Skeletal muscle satellite cell (primary cell): ENCODE data around the gene TRABD2B.

ENCODE experiments used
- H3K27me3 ChIP-seq: 2 replicates; pipeline ENCODE4 v1.7.0; 2013; ENCODE audit warnings: low read length; ENCODE audit not compliant: control insufficient read depth, insufficient read depth
- H3K36me3 ChIP-seq: 2 replicates; pipeline ENCODE4 v1.7.0; 2013; ENCODE audit warnings: mild to moderate bottlenecking, control low read depth, low read length; ENCODE audit not compliant: insufficient read depth
- H3K4me1 ChIP-seq: 2 replicates; pipeline ENCODE4 v1.7.0; 2013; ENCODE audit warnings: low read length; ENCODE audit not compliant: control insufficient read depth, insufficient read depth
- H3K4me2 ChIP-seq: 2 replicates; pipeline ENCODE4 v1.7.0; 2013; ENCODE audit warnings: mild to moderate bottlenecking, low read length
- H3K4me3 ChIP-seq: 2 replicates; pipeline ENCODE4 v1.7.0; 2013; ENCODE audit warnings: low read length
- H3K9ac ChIP-seq: 2 replicates; pipeline ENCODE4 v1.7.0; 2013; ENCODE audit warnings: mild to moderate bottlenecking, low read depth, low read length, moderate library complexity
- H3K9me3 ChIP-seq: replicated peaks from 2 replicates; pipeline ENCODE4 v1.7.0; 2013; ENCODE audit warnings: mild to moderate bottlenecking, control low read depth, low read length

TRABD2B gene

DNA sequence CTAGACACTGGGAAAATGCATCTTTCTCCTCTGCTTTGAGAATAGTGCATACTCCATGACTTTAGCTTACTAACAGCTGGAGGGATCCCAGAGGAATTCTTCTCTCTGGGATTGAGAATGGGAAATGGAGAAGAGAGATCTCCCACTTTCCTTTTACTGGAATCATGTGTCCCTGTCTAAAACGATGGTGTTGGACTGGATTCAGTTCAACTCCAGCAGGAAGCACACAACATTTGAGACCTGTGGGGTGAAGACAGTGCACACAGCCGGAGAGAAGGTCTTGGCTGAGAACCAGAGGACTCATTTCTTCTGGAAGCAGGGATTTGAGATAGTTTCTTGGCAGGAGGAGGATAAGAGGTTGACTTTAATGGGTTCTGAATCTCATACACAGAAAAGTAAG lies 58.7 kb downstream of the TRABD2B start:
- Histone ChIP-seq H3K4me1 (no peaks in the 10 kb centered on the region), H3K36me3 (no peaks in the 10 kb centered on the region), H3K4me3 (no peak overlapping the region), H3K27me3 (no peaks in the 10 kb centered on the region), H3K9me3 (no peaks in the 10 kb centered on the region), H3K9ac (no peak overlapping the region), H3K4me2 (no peak overlapping the region)

DNA sequence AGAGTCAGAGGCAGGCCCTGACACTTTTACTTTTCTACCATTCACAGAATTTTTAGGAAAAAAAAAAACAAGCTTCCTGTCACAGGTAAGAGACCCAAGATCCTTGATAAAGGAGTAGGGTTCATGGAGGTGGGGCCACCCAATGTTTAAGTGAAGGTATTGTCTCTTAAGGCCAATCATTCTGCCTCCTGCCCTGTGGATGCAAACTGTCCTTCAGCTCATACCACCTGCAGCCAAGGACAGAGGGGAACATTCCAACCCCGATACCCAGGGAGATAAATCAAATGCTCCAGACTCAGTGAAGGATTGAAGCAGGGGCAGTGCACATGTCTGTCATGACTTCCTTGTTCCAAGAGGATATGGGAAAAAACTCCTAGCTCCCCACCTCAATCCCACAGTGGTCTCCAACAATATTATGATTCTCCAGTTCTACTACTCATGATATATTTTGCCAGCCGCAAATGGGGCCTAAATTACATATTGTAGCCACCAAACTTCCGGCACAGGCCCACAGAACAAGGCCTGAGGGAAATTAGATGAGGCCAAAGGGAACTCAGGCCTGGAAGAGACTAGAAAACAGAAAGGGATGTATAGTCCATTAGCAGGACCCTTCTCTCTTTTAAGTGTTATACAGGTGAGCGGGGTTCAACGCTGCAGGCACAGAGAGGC lies 59.5 kb downstream of the TRABD2B start:
- no peak overlapping the region for H3K4me2 ChIP-seq
- H3K9ac ChIP-seq, result no peak overlapping the region
- H3K9me3 ChIP-seq, result no peaks in the 10 kb centered on the region
- H3K36me3 ChIP-seq, result no peaks in the 10 kb centered on the region
- H3K27me3 ChIP-seq, result no peaks in the 10 kb centered on the region
- no peak overlapping the region for H3K4me3 ChIP-seq
- H3K4me1 ChIP-seq, result no peaks in the 10 kb centered on the region

DNA sequence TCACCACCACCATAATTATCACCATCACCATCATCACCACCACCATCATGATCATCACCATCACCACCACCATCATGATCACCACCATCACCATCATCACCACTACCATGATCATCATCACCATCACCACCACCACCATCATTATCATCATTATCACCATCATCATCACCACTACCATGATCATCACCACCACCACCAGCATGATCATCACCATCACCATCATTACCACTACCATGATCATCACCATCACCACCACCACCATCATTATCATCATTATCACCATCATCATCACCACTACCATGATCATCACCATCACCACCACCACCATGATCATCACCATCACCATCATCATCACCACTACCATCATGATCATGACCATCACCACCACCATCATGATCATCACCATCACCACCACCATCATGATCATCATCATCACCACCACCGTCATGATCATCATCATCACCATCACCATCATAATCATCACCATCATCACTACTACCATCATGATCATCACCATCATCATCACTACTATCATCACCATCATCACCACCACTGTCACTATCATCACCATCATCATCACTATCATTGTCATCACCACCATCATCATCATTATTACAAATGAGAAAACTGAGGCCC lies 60.2 kb downstream of the TRABD2B start:
- no peaks in the 10 kb centered on the region for H3K36me3 ChIP-seq
- no peaks in the 10 kb centered on the region for H3K27me3 ChIP-seq
- H3K9ac ChIP-seq, result no peak overlapping the region
- no peaks in the 10 kb centered on the region for H3K9me3 ChIP-seq
- no peak overlapping the region for H3K4me3 ChIP-seq
- no peaks in the 10 kb centered on the region for H3K4me1 ChIP-seq
- H3K4me2 ChIP-seq, result no peak overlapping the region

DNA sequence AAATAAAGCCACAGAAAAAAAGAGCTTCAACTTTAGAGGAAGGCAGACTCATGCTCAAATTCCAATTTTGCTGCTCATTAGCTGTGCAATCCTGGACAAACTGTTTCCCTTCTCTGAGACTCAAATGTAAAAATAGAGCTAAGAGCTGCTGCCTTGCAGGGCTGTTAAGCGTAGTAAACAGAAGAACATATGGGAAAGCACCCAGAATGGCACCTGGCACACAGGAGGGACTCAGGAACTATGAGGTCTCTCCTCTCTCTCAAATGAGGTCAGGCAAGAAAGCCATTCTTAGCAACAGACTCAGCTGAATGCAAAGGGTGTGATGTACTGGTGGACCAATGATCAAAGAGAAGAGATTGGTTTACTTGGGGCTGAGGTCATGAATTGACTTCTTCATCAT lies 61.3 kb downstream of the TRABD2B start:
- no peak overlapping the region for H3K4me2 ChIP-seq
- H3K4me1 ChIP-seq, result no peaks in the 10 kb centered on the region
- no peak overlapping the region for H3K9ac ChIP-seq
- no peak overlapping the region for H3K4me3 ChIP-seq
- no peaks in the 10 kb centered on the region for H3K27me3 ChIP-seq
- H3K36me3 ChIP-seq, result no peaks in the 10 kb centered on the region
- H3K9me3 ChIP-seq, result no peaks in the 10 kb centered on the region

DNA sequence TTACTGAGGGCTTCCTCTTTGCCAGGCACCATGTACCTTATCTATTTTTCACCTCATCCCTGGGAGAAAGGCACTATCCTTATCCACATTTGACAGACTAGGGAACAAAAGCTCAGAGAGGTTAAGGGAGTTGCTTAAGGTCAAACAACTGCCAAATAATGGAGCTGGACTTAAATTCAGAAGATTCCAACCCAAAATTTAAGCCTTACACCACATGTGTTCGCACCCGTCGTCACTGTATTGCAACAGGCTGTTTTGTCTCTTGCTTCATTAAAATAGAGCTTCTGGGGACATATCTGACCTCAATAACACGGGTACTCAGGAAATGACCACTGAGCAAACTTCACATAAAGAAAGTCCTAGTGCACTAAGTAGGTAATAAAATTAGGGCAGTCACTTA lies 62.0 kb downstream of the TRABD2B start:
- Histone ChIP-seq H3K27me3 (no peaks in the 10 kb centered on the region), H3K9me3 (no peaks in the 10 kb centered on the region), H3K4me1 (no peaks in the 10 kb centered on the region), H3K36me3 (no peaks in the 10 kb centered on the region), H3K4me3 (no peak overlapping the region), H3K4me2 (no peak overlapping the region), H3K9ac (no peak overlapping the region)

DNA sequence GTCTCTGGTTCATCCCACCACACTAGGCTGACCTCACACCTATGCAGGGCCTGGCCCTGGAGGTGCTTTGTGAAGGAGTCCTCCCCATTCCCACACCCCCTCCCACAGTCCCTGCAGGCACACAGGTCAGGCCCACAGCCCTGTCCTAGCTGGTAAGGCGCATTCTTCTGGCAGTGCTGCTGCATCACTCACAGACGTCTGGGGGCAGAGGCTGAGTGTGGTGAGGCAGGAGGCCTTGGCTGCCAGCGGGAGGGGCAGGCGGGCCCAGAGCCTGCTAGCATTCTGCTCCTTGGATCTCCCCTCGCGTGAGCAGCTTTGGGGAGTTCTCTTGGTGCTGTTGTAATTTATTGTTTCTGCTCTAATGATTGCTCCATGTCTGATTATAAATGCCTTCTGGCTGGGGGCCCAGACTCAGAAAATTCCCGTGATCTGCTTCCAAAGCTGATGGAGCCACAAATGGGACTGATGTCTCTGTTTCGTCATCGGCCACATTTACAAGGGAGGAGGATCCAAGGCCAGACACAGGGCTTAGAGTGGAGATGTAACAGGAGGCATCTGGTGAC lies 62.9 kb downstream of the TRABD2B start:
- H3K36me3 ChIP-seq, result no peaks in the 10 kb centered on the region
- no peak overlapping the region for H3K4me3 ChIP-seq
- H3K4me1 ChIP-seq, result no peaks in the 10 kb centered on the region
- H3K27me3 ChIP-seq, result no peaks in the 10 kb centered on the region
- no peaks in the 10 kb centered on the region for H3K9me3 ChIP-seq
- no peak overlapping the region for H3K4me2 ChIP-seq
- H3K9ac ChIP-seq, result no peak overlapping the region

DNA sequence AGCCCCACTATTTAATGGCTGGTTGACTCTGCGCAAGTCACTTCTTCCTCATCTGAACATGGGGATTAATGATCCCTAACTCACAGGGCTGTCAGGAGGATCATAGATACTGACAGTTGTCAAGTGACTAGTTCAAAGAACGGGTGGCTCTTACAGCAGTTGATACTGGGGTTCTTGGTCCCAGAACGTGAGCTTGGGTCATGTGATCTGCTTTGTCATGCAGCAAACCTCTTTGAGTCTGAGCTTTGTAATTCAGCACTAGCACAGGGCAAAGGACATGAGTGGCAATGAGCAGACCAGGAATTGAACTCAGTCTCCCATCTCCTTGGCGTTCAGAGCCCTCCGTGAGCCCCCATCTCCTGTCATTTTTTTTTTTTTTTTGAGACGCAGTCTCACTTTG lies 64.4 kb downstream of the TRABD2B start:
- Histone ChIP-seq H3K9ac (no peak overlapping the region), H3K4me2 (no peak overlapping the region), H3K9me3 (no peaks in the 10 kb centered on the region), H3K4me1 (no peaks in the 10 kb centered on the region), H3K27me3 (no peaks in the 10 kb centered on the region), H3K36me3 (no peaks in the 10 kb centered on the region), H3K4me3 (no peak overlapping the region)

DNA sequence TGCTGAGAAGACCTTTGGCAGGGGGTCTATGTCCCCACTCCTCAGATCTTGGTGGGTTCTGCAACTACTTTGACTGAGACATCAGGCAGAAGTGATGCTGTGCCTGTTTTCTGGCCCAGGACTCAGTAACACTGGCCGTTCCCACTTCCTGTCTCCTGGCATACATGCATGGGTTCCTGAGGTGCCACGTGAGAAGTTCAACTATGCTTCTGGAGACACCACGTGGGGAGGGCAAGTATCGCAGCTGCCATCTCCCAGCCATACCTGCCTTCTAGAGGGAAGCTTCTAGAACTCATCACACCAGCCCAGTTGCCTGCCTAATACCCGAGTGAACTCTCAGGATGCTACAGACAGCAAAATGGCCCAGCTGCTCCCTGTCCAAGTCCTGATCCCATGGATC lies 65.8 kb downstream of the TRABD2B start:
- no peak overlapping the region for H3K4me2 ChIP-seq
- H3K4me3 ChIP-seq, result no peak overlapping the region
- no peaks in the 10 kb centered on the region for H3K27me3 ChIP-seq
- H3K36me3 ChIP-seq, result no peaks in the 10 kb centered on the region
- no peaks in the 10 kb centered on the region for H3K9me3 ChIP-seq
- no peak overlapping the region for H3K9ac ChIP-seq
- H3K4me1 ChIP-seq, result no peaks in the 10 kb centered on the region

DNA sequence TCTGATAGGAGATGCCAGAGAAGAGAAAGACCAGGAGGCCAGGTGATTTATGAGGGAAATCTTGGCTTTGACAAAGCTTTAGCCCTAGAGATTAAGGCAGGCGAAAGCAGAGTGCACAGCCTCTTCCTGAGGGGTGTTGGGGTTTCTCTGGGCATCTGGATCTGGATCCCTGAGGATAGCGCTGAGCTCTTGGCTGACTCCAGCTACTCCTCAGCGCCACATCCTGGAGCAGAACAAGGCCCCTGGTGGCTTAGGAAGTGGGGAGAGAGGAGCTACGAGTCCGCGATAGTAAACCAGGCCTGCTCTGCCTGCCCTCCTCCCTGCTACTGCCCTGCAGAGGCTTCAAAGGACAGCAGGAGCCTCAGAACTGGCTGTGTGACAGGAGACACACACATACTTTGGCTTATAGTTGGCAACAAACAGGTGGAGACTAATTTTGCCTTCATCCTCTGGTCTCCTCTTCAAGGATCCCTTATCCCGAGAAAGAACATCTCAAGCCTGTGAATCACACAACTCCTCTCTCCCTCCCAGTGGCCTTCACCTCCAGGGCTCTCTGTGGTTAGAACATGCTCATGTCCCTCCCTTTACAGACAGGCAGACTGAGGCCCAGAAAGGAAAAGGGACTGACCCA lies 66.9 kb downstream of the TRABD2B start:
- no peak overlapping the region for H3K4me3 ChIP-seq
- no peak overlapping the region for H3K4me2 ChIP-seq
- H3K9me3 ChIP-seq, result no peaks in the 10 kb centered on the region
- no peaks in the 10 kb centered on the region for H3K4me1 ChIP-seq
- H3K36me3 ChIP-seq, result no peaks in the 10 kb centered on the region
- H3K27me3 ChIP-seq, result no peaks in the 10 kb centered on the region
- no peak overlapping the region for H3K9ac ChIP-seq

DNA sequence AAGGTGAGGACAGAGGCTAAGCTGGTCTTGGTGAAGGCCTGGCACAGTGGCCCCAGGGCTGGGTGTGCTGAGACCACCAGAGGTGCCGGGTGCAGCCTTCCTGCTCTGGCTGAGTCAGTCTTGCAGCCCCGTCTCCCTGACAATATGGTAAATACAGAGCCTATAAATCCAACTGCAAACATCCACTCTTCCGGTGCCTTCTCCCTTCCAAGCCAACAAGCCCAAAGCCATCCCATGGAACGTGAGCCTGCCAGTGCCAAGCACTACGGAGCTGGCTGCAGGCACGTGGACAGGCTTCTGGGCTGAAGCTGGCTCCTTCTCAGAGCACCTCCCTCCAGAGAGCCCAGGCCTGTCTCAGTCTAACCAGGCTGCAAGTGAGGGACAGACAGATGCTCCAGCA lies 70.0 kb downstream of the TRABD2B start:
- no peaks in the 10 kb centered on the region for H3K4me1 ChIP-seq
- H3K27me3 ChIP-seq, result no peaks in the 10 kb centered on the region
- H3K4me2 ChIP-seq, result no peak overlapping the region
- H3K9me3 ChIP-seq, result no peaks in the 10 kb centered on the region
- no peaks in the 10 kb centered on the region for H3K36me3 ChIP-seq
- H3K9ac ChIP-seq, result no peak overlapping the region
- no peak overlapping the region for H3K4me3 ChIP-seq

DNA sequence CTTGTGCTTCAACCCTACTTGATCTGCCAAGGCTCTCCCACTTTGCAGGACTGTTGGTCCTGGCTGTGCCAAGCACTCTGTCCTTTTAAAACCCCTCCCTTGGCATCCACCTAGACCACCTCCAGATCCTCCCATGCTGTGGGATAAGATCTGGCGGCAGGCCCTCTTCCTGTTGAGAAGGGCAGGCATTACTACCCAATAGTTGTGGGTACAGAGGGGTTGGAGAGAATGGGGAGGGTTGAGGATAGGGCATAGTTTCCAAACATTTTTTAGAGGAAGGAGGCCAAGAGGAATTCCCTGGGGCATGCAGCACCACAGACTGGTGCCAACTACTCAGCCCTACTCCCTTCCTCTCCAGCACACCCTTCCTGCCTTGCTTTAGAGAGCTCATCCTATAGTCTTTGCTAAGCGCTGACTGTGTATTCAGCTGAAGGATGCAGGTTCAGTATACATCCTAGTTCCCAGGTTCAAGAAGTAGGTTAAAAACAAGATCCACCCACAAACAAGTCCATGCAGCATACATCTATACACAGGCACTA lies 70.7 kb downstream of the TRABD2B start:
- H3K36me3 ChIP-seq, result no peaks in the 10 kb centered on the region
- H3K27me3 ChIP-seq, result no peaks in the 10 kb centered on the region
- no peaks in the 10 kb centered on the region for H3K9me3 ChIP-seq
- H3K4me1 ChIP-seq, result no peaks in the 10 kb centered on the region
- no peak overlapping the region for H3K4me2 ChIP-seq
- no peak overlapping the region for H3K9ac ChIP-seq
- no peak overlapping the region for H3K4me3 ChIP-seq
